SK-N-MC (cell line): ENCODE measurements around the gene ORM2.

ENCODE experiments used
- DNase-seq: peaks from one replicate; pipeline ENCODE4 v3.0.0-alpha.2; 2011; ENCODE audit warnings: low read depth, low spot score
- H3K27ac ChIP-seq: fragments of 200-600 bp; sonication (generic); 2 replicates; pipeline ENCODE4 v1.5.1; 2016; ENCODE audit warnings: mixed run types
- H3K36me3 ChIP-seq: fragments of 200-600 bp; sonication (generic); 2 replicates; pipeline ENCODE4 v1.6.1; 2017; ENCODE audit warnings: antibody characterized with exemption, low read length, mixed read lengths; ENCODE audit not compliant: insufficient read depth
- H3K4me3 ChIP-seq: fragments of 200-600 bp; sonication (generic); 2 replicates; pipeline ENCODE4 v1.5.1; 2016
- H3K9ac ChIP-seq: fragments of 200-600 bp; sonication (generic); 2 replicates; pipeline ENCODE4 v1.8.0; 2017; ENCODE audit warnings: mixed run types, mixed read lengths; ENCODE audit not compliant: insufficient read length
- H3K9me3 ChIP-seq: fragments of 200-600 bp; sonication (generic); 2 replicates; pipeline ENCODE4 v1.6.1; 2017; ENCODE audit warnings: low read depth, mild to moderate bottlenecking, antibody characterized with exemption, low read length, moderate library complexity, mixed read lengths
- EZH2 ChIP-seq: fragments of 200-600 bp; sonication (generic); IDR thresholded peaks from one replicate; pipeline ENCODE4 v1.6.1; 2017; ENCODE audit warnings: antibody characterized with exemption
- FOXP2 ChIP-seq: optimal IDR thresholded peaks from 2 replicates; pipeline ENCODE3; 2011; ENCODE audit warnings: mild to moderate bottlenecking, moderate library complexity; ENCODE audit not compliant: insufficient read depth; ENCODE audit errors: extremely low read length, control extremely low read depth
- POLR2AphosphoS5 ChIP-seq: IDR thresholded peaks from 2 replicates; pipeline ENCODE4 v1.6.1; 2012; ENCODE audit warnings: mild to moderate bottlenecking, low read depth, low read length, borderline replicate concordance

Gene ORM2

GRCh38 chr9:114334490-114334889, 4.8 kb downstream of the ORM2 start:
- H3K9ac ChIP-seq = no peak overlapping the region
- no peaks in the 10 kb centered on the region for H3K9me3 ChIP-seq
- TF ChIP-seq EZH2 (no peak), POLR2AphosphoS5 (no peak), FOXP2 (no peak)
- no peak for DNase-seq
- H3K36me3 ChIP-seq = peaks cover 14% of the 10 kb centered on the region; the same call in 1 of the 2 replicates
- no peak overlapping the region for H3K27ac ChIP-seq
- H3K4me3 ChIP-seq = no peak overlapping the region

DNA sequence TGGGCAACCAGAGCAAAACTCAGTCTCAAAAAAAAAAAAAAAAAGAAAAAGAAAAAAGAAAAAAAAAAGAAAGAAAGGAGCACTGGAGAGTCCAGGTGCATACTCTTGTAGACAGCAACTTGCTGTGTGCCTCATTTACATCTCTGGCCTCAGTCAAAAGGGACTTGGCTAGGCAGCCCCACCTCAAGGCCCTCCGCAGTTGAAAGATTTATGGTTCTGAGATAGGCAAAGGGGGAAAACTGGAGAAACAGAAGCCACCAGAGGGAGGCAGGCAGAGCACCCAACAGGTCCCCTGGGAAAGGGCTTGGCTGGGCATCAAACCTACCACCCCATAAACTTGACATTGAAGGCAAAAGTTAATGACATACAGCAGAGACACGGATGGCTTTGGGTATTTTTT, 6.1 kb downstream of the ORM2 start:
- no peak for DNase-seq
- no peaks in the 10 kb centered on the region for H3K9me3 ChIP-seq
- H3K4me3 ChIP-seq = no peak overlapping the region
- no peak overlapping the region for H3K27ac ChIP-seq
- peaks cover 26% of the 10 kb centered on the region; the same call in 1 of the 2 replicates for H3K36me3 ChIP-seq
- H3K9ac ChIP-seq = no peak overlapping the region
- TF ChIP-seq POLR2AphosphoS5 (no peak), EZH2 (no peak), FOXP2 (no peak)

- TF ChIP-seq EZH2 (no peak), POLR2AphosphoS5 (no peak), FOXP2 (no peak)
- H3K4me3 ChIP-seq = no peak overlapping the region
- DNase-seq = no peak
- no peaks in the 10 kb centered on the region for H3K9me3 ChIP-seq
- peaks cover 28% of the 10 kb centered on the region; the same call in 1 of the 2 replicates for H3K36me3 ChIP-seq
- no peak overlapping the region for H3K9ac ChIP-seq
- H3K27ac ChIP-seq = no peak overlapping the region
Observed at GRCh38 chr9:114336157-114336556, 6.5 kb downstream of the ORM2 start.

GRCh38 chr9:114336699-114337395, 7.2 kb downstream of the ORM2 start:
- peaks cover 34% of the 10 kb centered on the region; the same call in 1 of the 2 replicates for H3K36me3 ChIP-seq
- no peaks in the 10 kb centered on the region for H3K9me3 ChIP-seq
- no peak for DNase-seq
- no peak overlapping the region for H3K27ac ChIP-seq
- H3K9ac ChIP-seq = no peak overlapping the region
- TF ChIP-seq FOXP2 = no peak
- no peak for TF ChIP-seq POLR2AphosphoS5
- no peak for TF ChIP-seq EZH2
- no peak overlapping the region for H3K4me3 ChIP-seq

DNA sequence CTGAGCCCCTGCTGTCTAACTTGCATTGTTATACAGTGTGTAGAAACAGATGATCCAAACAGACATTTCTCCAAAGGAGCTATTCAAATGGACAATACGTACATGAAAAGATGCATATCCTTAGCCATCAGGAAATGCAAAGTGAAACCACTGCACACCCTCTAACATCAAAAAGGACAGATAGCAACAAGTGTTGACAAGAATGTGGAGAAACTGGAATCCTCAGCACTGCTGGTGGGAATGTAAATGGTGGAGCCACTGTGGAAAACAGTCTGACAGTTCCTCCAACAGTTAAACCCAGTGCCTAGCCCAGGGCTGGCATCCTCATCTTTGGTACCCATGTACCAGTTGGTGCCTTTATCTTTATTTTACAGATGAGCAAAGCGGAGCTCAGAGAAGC, 8.5 kb downstream of the ORM2 start:
- peaks cover 40% of the 10 kb centered on the region; the same call in 1 of the 2 replicates for H3K36me3 ChIP-seq
- no peak overlapping the region for H3K9ac ChIP-seq
- H3K4me3 ChIP-seq = no peak overlapping the region
- no peaks in the 10 kb centered on the region for H3K9me3 ChIP-seq
- DNase-seq = no peak
- H3K27ac ChIP-seq = no peak overlapping the region
- TF ChIP-seq EZH2 (no peak), POLR2AphosphoS5 (no peak), FOXP2 (no peak)

DNA sequence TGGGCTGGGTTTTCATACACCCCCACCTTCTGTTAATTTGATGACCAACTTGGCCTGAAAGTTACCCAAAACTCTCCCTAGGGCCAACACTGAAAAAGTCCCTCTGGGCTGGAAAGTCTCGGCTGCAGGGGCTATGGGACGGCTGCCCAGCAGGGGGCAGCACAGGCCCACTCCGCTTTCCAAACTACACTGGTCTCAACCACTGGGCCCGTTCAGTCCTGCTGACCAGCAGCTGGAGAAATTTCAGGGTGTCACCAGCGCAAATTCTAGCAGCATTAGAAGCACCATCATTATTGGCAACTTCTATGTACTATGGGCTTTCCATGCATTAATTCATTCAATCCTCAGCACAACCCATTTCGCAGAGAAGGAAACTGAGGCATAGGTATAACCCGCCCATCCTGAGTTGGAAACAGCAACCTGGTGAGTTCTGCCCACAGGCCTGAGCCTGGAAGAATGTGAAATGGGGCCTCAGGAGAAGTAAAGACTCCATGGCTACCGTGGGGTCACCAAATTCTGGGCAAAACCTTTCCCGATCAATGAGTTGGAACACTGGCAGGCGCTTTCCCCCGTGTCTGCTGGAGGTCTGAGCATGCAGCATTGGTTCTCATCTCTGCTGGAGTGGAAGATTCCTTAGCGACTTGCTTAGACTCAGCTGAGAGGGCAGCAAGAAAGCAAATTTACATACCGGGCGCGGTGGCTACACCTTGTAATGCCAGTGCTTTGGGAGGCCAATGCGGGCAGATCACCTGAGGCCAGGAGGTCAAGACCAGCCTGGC, 9.7 kb downstream of the ORM2 start:
- H3K4me3 ChIP-seq = no peak overlapping the region
- peaks cover 51% of the 10 kb centered on the region; the same call in 1 of the 2 replicates for H3K36me3 ChIP-seq
- no peak overlapping the region for H3K27ac ChIP-seq
- TF ChIP-seq EZH2 (no peak), POLR2AphosphoS5 (no peak), FOXP2 (no peak)
- no peaks in the 10 kb centered on the region for H3K9me3 ChIP-seq
- H3K9ac ChIP-seq = no peak overlapping the region
- no peak for DNase-seq

DNA sequence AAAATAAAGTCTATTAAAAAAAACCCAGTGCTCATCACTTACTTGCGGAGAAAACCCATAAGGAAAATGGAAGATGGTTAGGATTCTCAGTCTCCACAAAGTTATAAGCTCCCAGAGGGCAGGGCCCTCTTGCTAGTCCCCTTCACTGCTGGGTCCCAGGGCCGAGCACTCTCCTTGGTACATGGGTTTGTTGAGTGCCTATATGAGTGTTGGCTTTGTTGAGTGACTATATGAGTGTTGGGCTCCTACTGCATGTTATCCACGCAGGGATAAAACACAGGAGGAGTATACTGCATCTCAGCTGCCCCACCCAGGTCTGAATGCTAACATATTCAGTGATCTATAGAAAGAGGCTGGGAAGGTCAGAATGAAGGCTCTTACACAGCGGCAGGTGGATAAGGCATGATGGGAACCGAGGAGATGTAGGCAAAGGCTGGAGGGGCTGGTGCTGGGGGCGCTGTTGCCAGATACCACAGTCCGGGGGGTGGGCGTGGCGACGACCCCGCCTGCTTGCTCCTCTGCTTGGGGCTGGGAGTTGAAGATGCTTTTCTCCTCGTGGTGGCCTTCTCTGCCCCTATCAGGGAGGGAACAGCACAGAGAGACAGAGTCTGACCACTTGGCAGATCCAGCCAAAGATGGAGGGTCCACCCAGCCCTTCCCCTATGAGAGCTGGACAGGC, 11.6 kb downstream of the ORM2 start:
- no peak for DNase-seq
- H3K27ac ChIP-seq = no peak overlapping the region
- H3K36me3 ChIP-seq = peaks cover 67% of the 10 kb centered on the region; the same call in 1 of the 2 replicates
- H3K4me3 ChIP-seq = no peak overlapping the region
- H3K9me3 ChIP-seq = no peaks in the 10 kb centered on the region
- no peak overlapping the region for H3K9ac ChIP-seq
- TF ChIP-seq POLR2AphosphoS5 (no peak), EZH2 (no peak), FOXP2 (no peak)

GRCh38 chr9:114341991-114342390, 12.3 kb downstream of the ORM2 start:
- Histone ChIP-seq H3K9ac (no peak overlapping the region), H3K4me3 (no peak overlapping the region), H3K27ac (no peak overlapping the region), H3K9me3 (no peaks in the 10 kb centered on the region), H3K36me3 (peaks cover 73% of the 10 kb centered on the region; the same call in 1 of the 2 replicates)
- DNase-seq = no peak
- no peak for TF ChIP-seq POLR2AphosphoS5
- TF ChIP-seq EZH2 = no peak
- no peak for TF ChIP-seq FOXP2
